Islet of Langerhans (tissue), 1 donor: Measurements from ENCODE around the gene MSI1.
"Not testable (repeated sequence)": the region's sequence is repeated elsewhere in the genome, so short reads cannot be mapped to it uniquely, and the experiment has no call there.

ENCODE experiments used
- FAIRE-seq: peaks from one replicate; lab custom pipeline; 2011; peaks lifted over from hg19 to GRCh38; lab: Jason Lieb, UNC

MSI1 gene

GRCh38 chr12:120353556-120354317 lies 15.2 kb downstream of the MSI1 start:
- FAIRE-seq, result no peak

GRCh38 chr12:120353136-120353535 lies 15.8 kb downstream of the MSI1 start:
- FAIRE-seq, result no peak

GRCh38 chr12:120352117-120352516 lies 16.8 kb downstream of the MSI1 start:
- no peak for FAIRE-seq

GRCh38 chr12:120350576-120351350 lies 18.2 kb downstream of the MSI1 start:
- FAIRE-seq, result no peak

- no peak for FAIRE-seq
Measured at GRCh38 chr12:120347766-120348165, 21.2 kb downstream of the MSI1 start.

GRCh38 chr12:120346681-120347080 lies 22.3 kb downstream of the MSI1 start:
- FAIRE-seq, result no peak

- FAIRE-seq, result no peak
Measured at GRCh38 chr12:120346031-120346430, 22.9 kb downstream of the MSI1 start.

GRCh38 chr12:120343692-120344091 lies 25.3 kb downstream of the MSI1 start:
- FAIRE-seq, result no peak

GRCh38 chr12:120343039-120343537 lies 25.9 kb downstream of the MSI1 start:
- FAIRE-seq, result no peak

GRCh38 chr12:120342175-120343038 lies 26.6 kb downstream of the MSI1 start:
- FAIRE-seq, result no peak

- FAIRE-seq, result no peak
Measured at GRCh38 chr12:120339256-120339655, 29.7 kb downstream of the MSI1 start.

- FAIRE-seq, result no peak
Measured at GRCh38 chr12:120337730-120338129, 31.2 kb downstream of the MSI1 start.

GRCh38 chr12:120336392-120336791 lies 32.6 kb downstream of the MSI1 start:
- FAIRE-seq, result not testable (repeated sequence)

- peak; percentile 61 for FAIRE-seq
Measured at GRCh38 chr12:120335447-120335846, 33.5 kb downstream of the MSI1 start.

- FAIRE-seq, result no peak
Measured at GRCh38 chr12:120332523-120332922, 36.4 kb downstream of the MSI1 start.

- FAIRE-seq, result no peak
Measured at GRCh38 chr12:120332041-120332440, 36.9 kb downstream of the MSI1 start.

GRCh38 chr12:120331390-120331789 lies 37.6 kb downstream of the MSI1 start:
- no peak for FAIRE-seq

GRCh38 chr12:120328228-120328627 lies 40.7 kb downstream of the MSI1 start:
- no peak for FAIRE-seq

GRCh38 chr12:120327593-120327992 lies 41.4 kb downstream of the MSI1 start, which contains the start of gene PLA2G1B:
PLA2G1B (minus strand) TSS chr12:120327779; CDS start chr12:120327753, 26 bp downstream.
- FAIRE-seq, result no peak

- FAIRE-seq, result no peak
Measured at GRCh38 chr12:120324841-120325417, 44.0 kb downstream of the MSI1 start.

- FAIRE-seq, result no peak
Measured at GRCh38 chr12:120323772-120324171, 45.2 kb downstream of the MSI1 start.
